ENCODE measurements around the gene COPZ1. TPM values are rescaled to one million over a fixed set of nuclear protein-coding genes. Genes with fewer than 3 reads are reported as not detected.

Gene COPZ1
- total and polyA plus RNA-seq, 4 donors: 98.8 to 163 (median 136) TPM

DNA sequence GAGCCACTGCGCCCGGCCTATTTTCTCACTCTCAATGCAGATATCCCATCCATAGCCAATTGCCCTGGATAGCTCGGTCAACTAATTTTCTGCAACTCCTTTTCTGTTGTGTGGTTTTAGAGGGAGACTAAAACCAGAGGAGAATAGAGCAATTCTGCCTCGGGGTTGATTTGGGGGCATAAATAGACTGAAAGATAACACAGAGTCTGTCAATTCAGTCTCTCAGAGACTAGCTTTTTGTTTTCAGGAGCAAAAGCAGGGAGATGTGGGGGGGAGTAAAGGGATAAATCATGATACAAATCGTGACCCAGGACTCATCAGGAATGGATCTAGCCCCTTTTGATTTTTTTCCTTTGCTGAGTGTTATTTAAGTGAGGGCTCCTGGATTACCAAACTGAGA is 6.5 kb downstream of the COPZ1 start:
- no peak overlapping the region for H3K9ac ChIP-seq (ENCODE audit: insufficient read depth in 1 of 2, low read length in 2 of 2)
- H3K27ac ChIP-seq (ENCODE audit: low read depth in 1 of 2, low read length in 1 of 2): no peak overlapping the region

DNA sequence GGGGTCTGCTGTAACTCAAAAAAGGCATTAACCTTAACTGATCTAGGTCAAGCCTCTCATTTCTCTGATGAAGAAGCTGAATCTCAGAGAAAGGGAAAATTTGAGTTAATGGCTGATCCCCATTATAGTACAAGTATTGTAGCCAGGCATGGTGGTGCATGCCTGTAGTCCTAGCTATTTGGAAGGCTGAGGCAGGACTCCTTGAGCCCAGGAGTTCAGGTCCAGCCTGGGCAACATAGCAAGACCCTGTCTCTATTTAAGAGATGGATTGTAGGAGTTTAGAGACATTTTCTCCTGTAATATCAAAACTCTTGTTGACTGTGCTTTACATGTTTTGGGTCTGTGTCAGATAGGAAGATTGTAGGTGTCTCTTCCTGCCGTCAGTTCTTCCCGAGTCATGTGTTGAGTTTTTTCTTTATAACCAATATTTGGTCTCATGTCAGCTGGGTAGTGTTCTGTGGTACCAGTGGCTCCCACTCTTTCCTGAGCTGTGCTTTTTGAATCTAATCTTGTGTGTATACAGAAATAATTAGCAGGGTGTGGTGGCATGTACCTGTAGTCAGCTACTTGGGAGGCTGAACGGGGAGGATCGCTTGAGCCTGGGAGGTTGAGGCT is 8.6 kb downstream of the COPZ1 start:
- H3K36me3 ChIP-seq (ENCODE audit: control insufficient read depth in 4 of 4, insufficient read depth in 4 of 4, low read length in 4 of 4): peaks cover 0 to 3% (median 2%) of the 10 kb centered on the region in 4 donors
- no peak for ATAC-seq (ENCODE audit: insufficient read depth, low FRiP score)
- WGBS, 2 donors: 94 to 95% methylated on average over 4 of the region's 4 CpGs
- H3K9me3 ChIP-seq (ENCODE audit: control insufficient read depth in 4 of 4, insufficient read depth in 3 of 4, low read length in 3 of 4): no peaks in the 10 kb centered on the region
- H3K4me1 ChIP-seq (ENCODE audit: control insufficient read depth in 5 of 5, insufficient read depth in 5 of 5, low read length in 5 of 5): peaks cover 3 to 19% (median 17%) of the 10 kb centered on the region in 5 donors
- no peak overlapping the region for H3K27ac ChIP-seq (ENCODE audit: low read depth in 1 of 2, low read length in 1 of 2)
- H3K4me3 ChIP-seq: no peak overlapping the region
- TF ChIP-seq, protein P1, sequence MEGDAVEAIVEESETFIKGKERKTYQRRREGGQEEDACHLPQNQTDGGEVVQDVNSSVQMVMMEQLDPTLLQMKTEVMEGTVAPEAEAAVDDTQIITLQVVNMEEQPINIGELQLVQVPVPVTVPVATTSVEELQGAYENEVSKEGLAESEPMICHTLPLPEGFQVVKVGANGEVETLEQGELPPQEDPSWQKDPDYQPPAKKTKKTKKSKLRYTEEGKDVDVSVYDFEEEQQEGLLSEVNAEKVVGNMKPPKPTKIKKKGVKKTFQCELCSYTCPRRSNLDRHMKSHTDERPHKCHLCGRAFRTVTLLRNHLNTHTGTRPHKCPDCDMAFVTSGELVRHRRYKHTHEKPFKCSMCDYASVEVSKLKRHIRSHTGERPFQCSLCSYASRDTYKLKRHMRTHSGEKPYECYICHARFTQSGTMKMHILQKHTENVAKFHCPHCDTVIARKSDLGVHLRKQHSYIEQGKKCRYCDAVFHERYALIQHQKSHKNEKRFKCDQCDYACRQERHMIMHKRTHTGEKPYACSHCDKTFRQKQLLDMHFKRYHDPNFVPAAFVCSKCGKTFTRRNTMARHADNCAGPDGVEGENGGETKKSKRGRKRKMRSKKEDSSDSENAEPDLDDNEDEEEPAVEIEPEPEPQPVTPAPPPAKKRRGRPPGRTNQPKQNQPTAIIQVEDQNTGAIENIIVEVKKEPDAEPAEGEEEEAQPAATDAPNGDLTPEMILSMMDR (IDR thresholded peaks at IDR 0.05; ENCODE audit: control extremely low read depth, extremely low read depth): no peak
- DNase-seq: no peak
- H3K27me3 ChIP-seq (ENCODE audit: control insufficient read depth in 3 of 3, insufficient read depth in 3 of 3, low read length in 2 of 3): no peaks in the 10 kb centered on the region
- no peak overlapping the region for H3K9ac ChIP-seq (ENCODE audit: insufficient read depth in 1 of 2, low read length in 2 of 2)

More for the DNA sequence above, 6.5 kb downstream of the COPZ1 start:
- TF ChIP-seq, protein P1 (IDR thresholded peaks at IDR 0.05; ENCODE audit: control extremely low read depth, extremely low read depth): no peak
- no peak overlapping the region for H3K4me3 ChIP-seq
- H3K36me3 ChIP-seq (ENCODE audit: control insufficient read depth in 4 of 4, insufficient read depth in 4 of 4, low read length in 4 of 4): peaks cover 0 to 3% (median 2%) of the 10 kb centered on the region in 4 donors
- H3K27me3 ChIP-seq (ENCODE audit: control insufficient read depth in 3 of 3, insufficient read depth in 3 of 3, low read length in 2 of 3): no peaks in the 10 kb centered on the region
- 93% methylated on average over 5 of the region's 5 CpGs for WGBS, 2 donors
- ATAC-seq (ENCODE audit: insufficient read depth, low FRiP score) (no peak), DNase-seq (no peak)
- H3K4me1 ChIP-seq (ENCODE audit: control insufficient read depth in 5 of 5, insufficient read depth in 5 of 5, low read length in 5 of 5): peaks cover 0 to 7% (median 5%) of the 10 kb centered on the region in 5 donors
- H3K9me3 ChIP-seq (ENCODE audit: control insufficient read depth in 4 of 4, insufficient read depth in 3 of 4, low read length in 3 of 4): no peaks in the 10 kb centered on the region

DNA sequence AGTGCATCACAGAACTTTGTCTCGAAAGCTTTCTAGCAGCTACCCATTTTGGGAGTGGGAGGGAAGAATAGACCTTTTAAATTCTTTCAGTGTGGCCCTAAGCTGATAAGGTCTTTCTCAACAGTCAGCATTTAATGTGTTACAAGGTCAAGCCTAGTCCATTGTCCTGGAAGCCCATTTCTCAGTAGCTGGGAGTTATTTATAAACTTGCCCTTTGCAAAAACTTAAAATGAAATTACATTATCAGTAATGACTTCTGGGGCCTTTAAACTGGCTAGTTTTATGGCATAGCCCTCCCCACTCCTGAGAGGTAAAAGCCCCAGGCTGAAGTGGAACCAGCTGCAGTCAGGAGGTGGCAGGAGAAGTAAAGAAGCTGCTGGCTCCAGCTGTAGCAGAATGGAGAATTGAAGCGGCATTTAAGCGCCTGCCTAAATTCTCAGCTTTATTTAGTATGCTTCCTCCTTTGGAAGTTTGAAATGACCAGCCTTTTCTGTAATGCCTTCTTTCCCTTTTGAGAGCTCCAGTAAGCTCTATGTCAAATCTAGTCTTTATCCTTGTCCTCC is 12.4 kb downstream of the COPZ1 start:
- Histone ChIP-seq H3K27ac (ENCODE audit: low read depth in 1 of 2, low read length in 1 of 2) (peak overlapping the region in 1 of 2 donors; percentile 55), H3K4me3 (no peak overlapping the region), H3K4me1 (ENCODE audit: control insufficient read depth in 5 of 5, insufficient read depth in 5 of 5, low read length in 5 of 5) (peaks cover 3 to 30% (median 16%) of the 10 kb centered on the region in 5 donors), H3K9ac (ENCODE audit: insufficient read depth in 1 of 2, low read length in 2 of 2) (no peak overlapping the region), H3K27me3 (ENCODE audit: control insufficient read depth in 3 of 3, insufficient read depth in 3 of 3, low read length in 2 of 3) (no peaks in the 10 kb centered on the region), H3K36me3 (ENCODE audit: control insufficient read depth in 4 of 4, insufficient read depth in 4 of 4, low read length in 4 of 4) (peaks cover 5 to 16% (median 14%) of the 10 kb centered on the region in 4 donors), H3K9me3 (ENCODE audit: control insufficient read depth in 4 of 4, insufficient read depth in 3 of 4, low read length in 3 of 4) (no peaks in the 10 kb centered on the region)
- DNase-seq (peak; percentile 80 to 88 (median 85)), ATAC-seq (ENCODE audit: insufficient read depth, low FRiP score) (no peak)
- TF ChIP-seq, protein P1 (IDR thresholded peaks at IDR 0.05; ENCODE audit: control extremely low read depth, extremely low read depth): no peak
- 53 to 75% methylated on average over 3 of the region's 3 CpGs for WGBS, 2 donors
